Left ventricle myocardium superior (tissue), 1 donor: Measurements from ENCODE around the gene PRPF39. TPM values are rescaled to one million over a fixed set of nuclear protein-coding genes. Genes with fewer than 3 reads are reported as not detected.
A peak's percentile ranks its signal among the peaks of the same experiment; 100 is the strongest.

Experiments
- ATAC-seq: fragments of 200-7000 bp; cut with Tn5 transposase; one replicate; pipeline ENCODE4 v1.9.1; 2020; ENCODE audit warnings: mild to moderate bottlenecking, moderate library complexity
- DNase-seq: peaks from one replicate; pipeline ENCODE4 v3.0.0-alpha.2; 2020
- intact Hi-C: fragments of 100-400 bp; cut with micrococcal nuclease; formaldehyde crosslinking; loops from one replicate; pipeline ENCODE4 v1.11.0; 2022
- long read RNA-seq: library from polyadenylated mRNA; unstranded; transcript quantifications from one replicate; pipeline ENCODE4 v2.0.0, GENCODE V29; 2021
- total RNA-seq: library from RNA; stranded (reverse); fragmentation: NEBNext Ultra II Directional; extraction: Animal tissue kit (Norgen Biotek cat#: 25700); gene quantifications from one replicate; pipeline ENCODE4 v1.2.1, GENCODE V29; 2021
- donor health status: DM: no; HTN: yes; CAD: no; lungs with severe emphysema.

PRPF39 gene, protein sequence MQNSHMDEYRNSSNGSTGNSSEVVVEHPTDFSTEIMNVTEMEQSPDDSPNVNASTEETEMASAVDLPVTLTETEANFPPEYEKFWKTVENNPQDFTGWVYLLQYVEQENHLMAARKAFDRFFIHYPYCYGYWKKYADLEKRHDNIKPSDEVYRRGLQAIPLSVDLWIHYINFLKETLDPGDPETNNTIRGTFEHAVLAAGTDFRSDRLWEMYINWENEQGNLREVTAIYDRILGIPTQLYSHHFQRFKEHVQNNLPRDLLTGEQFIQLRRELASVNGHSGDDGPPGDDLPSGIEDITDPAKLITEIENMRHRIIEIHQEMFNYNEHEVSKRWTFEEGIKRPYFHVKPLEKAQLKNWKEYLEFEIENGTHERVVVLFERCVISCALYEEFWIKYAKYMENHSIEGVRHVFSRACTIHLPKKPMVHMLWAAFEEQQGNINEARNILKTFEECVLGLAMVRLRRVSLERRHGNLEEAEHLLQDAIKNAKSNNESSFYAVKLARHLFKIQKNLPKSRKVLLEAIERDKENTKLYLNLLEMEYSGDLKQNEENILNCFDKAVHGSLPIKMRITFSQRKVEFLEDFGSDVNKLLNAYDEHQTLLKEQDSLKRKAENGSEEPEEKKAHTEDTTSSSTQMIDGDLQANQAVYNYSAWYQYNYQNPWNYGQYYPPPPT
- total RNA-seq = 14.4 TPM
- long read RNA-seq, transcript PRPF39-201 (14 exons, 2,868 nt) = major isoform, 7 of 20 reads
- long read RNA-seq, partial matches to known transcripts = 1 of 20 reads
- long read RNA-seq, other reads (novel, unspliced or antisense) = 10 of 20 reads

DNA sequence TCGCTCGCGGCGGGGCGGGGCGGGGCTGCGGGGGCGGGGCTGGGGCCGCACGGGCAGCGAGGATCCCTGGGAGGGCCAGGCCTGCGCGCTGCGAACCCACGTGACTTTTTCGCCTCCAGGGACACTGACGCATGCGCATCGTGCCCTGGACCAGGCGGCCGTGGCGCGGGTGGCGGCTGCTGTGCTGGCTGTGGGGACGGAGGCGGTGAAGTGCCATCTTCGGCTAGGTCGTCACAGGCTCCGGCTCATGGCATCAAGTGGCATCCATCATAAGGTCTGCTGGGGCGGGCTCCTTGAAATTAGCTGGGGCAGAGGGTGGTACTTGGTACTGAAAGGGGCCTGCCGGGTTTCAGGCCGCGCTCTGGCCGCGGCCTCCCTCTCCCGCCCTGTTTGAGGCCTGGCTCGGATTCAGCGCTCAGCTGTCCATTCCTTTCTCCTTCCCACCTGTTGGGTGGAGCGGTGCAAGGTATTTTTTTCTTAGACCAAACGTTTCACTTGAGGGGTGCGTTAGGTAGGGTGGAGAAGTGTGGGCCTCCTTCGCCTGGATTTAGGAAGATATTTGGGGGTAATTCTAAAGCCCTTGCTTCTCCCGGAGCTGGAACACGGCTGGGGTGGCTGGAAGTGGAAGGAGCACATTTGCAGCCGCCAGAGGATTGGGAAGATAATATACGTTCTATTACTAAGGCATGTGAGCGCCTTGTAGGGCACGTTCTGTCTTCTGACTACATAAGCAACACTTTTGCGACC, at the start of gene PRPF39:
Gene PRPF39, plus strand, starts transcription at position 141 of the 747 bp plus-strand sequence. CDS start 11,124 bp downstream, outside the sequence.
- DNase-seq (peak; percentile 97), ATAC-seq (peak; percentile 99)
- intact Hi-C loops = no loop called here

DNA sequence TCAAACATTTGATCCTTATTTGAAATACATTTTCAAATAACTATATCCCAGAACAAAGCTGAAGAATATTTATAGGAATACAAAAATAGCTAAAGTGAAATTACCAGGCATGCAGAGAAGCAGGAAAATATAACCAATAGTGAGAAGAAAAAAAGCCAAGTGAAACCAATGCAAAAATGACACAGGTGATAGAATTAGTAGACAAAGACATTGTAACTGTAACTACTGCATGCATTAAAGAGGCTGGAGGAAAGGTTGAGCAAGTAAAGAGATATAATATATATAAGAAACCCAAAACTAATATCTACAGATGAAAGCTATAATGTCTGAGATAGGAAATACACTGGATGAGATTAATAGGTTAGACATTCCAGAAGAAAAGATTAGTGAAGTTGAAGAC, 49.2 kb upstream of the PRPF39 start:
- DNase-seq (no peak), ATAC-seq (no peak)
- intact Hi-C loops = no loop called here

DNA sequence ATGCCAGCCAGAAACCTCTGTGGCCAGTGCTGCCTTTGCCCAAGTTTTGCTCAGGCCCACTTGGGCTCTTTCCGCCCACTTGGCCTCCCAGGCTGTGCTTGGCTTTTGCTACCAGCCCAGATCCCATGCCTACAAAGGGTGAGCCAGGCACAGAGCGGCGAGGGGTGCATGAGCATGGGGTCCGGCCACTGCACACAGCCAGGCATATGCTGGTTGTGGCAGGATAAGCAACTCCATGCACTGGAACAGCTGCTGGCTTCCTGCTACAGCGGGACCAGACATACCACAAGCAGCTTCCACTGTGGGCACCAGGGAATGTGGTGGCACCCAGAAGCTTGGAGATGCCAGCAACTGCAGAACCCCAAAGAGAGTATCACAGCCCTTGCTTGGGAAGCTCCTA, 45.7 kb upstream of the PRPF39 start:
- no peak for DNase-seq
- intact Hi-C loops = no loop called here
- no peak for ATAC-seq

DNA sequence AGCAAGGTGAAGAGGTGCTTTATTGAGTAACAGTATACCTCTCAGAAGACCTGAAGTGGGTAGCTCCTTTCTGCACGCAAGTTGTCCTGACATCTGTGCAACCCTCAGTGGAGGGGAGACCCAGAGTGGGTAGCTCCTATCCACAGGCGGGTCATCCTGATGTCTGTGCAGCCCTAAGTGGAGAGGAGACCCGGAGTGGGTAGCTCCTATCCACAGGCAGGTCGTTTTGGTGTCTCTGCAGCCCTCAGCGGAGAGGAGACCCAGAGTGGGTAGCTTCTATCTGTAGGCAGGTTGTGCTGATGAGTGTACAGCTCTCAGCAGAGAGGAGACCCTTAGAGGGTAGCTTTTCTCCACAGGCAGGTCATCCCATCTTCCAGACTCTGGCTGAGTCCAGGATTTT, 45.1 kb upstream of the PRPF39 start:
- intact Hi-C loops = no loop called here
- no peak for ATAC-seq
- DNase-seq = no peak

DNA sequence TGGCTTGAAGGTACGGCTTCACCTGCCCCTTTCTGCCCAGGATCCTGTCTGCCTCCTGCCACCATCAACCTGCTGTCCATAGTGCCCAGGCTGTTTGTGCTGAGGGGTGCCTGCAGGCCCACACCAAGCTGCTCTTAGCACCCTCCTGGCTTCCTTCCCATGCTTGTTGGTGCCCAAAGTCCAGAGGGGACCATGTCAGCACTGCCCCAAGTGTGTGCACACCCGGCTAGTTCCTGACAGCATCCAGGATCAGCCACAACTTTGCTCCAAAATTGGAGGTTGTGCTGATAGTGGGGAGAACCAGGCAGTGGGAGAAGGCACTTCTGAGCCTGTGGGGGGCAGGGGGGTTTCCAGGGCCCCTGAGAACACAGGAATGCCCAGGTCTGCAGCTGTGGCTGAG, 44.5 kb upstream of the PRPF39 start:
- ATAC-seq (no peak), DNase-seq (no peak)
- intact Hi-C loops = no loop called here

DNA sequence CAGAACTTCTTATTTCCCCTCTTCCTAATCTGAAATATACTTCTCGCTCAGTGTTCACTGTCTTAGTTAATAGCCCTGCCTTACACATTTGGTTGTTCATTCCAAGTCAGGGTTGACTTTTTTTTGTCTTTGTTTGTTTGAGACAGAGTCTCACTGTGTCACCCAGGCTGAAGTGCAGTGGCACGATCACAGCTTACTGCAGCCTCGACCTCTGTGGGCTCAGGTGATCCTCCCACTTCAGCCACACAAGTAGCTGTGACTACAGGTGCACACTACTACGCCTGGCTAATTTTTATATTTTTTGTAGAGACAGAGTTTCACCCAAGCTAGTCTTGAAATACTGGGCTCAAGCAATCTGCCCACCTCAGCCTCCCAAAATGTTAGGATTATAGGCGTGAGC, 42.3 kb upstream of the PRPF39 start:
- ATAC-seq (no peak), DNase-seq (no peak)
- intact Hi-C loops = no loop called here

DNA sequence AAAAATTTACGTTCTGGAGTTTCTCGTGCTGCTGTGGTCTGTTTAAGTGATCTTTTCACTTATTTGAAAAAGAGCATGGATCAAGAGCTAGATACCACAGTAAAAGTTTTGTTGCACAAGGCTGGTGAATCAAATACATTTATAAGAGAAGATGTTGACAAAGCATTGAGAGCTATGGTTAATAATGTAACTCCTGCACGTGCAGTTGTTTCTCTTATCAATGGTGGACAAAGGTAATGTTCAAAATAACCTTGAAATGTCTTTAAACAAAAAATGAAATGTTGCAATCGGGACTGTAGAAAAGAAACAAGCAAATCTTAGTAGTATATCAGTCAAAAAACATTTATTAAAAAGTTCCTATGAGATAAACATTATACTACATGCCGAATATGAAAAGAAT, 39.3 kb upstream of the PRPF39 start:
- intact Hi-C loops = no loop called here
- DNase-seq (no peak), ATAC-seq (no peak)

DNA sequence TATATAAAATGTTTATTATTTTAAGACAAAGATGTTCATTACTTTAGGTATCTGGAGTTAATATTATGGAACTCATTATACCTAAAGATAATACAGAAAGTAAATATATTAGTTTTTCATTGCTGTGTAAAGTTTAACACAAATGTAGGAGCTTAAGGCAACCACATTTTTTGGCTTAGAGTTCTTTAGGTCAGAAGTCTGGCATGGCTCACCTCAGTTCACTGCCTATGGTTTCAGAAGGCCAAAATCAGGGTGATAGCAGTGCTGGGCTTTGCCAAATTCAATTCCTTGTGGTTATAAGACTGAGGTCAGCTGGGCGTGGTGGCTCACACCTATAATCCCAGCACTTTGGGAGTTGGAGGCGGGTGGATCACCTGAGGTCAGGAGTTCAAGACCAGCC, 35.5 kb upstream of the PRPF39 start:
- intact Hi-C loops = no loop called here
- no peak for ATAC-seq
- DNase-seq = no peak

DNA sequence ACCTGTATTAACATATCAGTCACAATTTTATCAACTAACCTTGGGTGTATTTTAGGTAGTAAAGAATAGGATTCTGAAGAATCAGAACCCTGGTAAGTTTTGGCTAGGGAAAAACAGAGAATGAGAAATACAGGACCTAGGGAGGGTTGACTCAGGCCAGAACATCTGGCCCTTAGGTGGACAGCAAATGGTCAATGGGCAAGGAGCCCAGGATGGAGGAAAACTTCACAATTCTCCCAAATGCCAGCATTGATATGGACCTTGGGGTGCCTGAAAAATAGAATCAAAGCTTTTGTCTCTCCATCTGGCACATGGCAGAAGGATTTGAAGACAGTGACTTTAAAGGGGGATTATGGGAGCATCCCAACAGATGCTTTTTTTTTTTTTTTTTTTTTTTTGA, 32.7 kb upstream of the PRPF39 start:
- intact Hi-C loops = no loop called here
- no peak for ATAC-seq
- no peak for DNase-seq

DNA sequence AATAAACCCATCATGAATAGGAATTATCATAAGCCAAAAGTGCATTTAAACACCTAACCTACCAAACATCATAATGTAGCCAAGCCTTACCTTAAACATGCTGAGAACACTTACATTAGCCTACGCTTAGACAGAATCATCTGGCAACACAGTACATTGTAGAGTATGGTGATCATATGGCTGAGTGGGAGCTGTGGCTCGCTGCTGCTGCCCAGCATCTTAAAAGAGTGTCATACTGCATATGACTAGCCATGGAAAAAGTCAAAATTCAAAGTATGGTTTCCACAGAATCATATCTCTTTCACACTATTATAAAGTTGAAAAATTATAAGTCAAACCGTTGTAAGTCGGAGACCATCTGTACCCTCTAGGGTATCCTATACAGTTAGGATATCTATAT, 32.0 kb upstream of the PRPF39 start:
- intact Hi-C loops = no loop called here
- no peak for DNase-seq
- ATAC-seq = no peak

DNA sequence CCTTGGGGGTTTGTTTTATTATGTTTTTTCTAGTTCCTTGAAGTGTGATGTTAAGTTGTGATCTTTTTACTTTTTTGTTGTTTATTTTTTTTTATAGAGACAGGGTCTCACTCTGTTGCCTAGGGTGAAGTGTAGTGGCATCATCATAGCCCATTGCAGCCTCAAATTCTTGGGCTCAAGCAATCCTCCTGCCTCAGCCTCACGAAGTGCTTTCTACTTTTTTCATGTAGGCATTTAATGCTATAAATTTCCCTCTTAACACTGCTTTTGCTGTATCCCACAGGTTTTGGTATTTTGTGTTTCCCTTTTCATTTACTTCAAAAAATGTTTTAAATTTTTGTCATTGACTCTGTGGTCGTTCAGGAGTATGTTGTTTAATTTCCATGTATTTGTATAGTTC, 26.6 kb upstream of the PRPF39 start:
- intact Hi-C loops = no loop called here
- no peak for ATAC-seq
- no peak for DNase-seq

DNA sequence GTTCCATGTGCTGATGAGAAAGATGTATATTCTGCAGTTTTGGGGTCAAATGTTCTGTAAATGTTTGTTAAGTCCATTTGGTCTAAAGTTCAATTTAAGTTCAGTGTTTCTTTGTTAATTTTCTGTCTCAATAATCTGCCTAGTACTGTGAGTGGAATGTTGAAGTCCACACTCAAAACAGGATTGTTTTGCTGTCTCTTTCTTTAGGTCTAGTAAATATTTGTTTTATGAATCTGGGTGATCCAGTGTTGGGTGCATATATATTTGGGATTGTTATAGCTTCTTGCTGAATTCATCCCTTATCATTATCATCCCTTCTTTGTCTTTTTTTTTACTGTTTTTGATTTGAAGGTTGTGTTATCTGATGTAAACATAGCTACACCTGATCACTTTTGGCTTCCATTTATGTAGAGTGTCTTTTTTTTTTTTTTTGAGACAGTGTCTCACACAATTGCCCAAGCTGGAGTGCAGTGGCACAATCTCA, 26.0 kb upstream of the PRPF39 start:
- DNase-seq (no peak), ATAC-seq (no peak)
- intact Hi-C loops = no loop called here

DNA sequence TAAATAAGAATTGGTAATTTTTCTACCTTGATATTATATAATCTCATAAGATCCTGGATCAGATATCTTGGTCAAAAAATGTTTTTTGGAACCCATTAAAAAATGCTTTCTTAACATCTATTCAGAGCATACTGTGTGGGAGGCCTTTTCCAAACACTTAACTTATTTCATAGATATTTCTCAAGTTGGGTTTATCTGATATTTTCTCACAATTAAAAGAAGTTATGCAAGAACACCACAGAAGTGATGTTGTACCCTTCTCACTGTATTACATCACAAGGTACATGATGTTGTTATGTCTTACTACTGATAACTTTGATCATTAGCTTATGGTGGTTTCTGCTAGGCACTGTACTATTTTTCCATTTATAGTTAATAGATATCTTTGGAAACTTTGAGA, 23.4 kb upstream of the PRPF39 start:
- no peak for ATAC-seq
- no peak for DNase-seq
- intact Hi-C loops = no loop called here

DNA sequence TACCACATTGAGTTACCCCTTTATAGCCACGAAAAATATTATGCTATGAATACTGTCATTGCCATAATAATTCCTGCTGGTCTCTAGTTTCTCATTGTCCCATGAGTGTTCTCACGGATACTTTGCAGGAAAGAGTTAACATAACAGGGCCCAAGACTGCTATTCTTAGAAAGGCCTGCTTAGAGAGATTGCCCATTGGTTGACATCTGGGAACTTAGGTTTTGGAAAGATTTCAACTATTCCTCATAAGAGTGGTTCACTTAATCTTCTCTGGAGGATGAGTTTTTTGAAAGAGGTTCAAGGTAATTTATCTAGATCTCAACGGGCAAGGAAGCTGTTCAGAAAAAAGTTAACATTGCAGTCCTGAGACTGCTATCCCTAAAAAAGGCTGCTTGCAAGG, 18.4 kb upstream of the PRPF39 start:
- intact Hi-C loops = no loop called here
- ATAC-seq (peak; percentile 90), DNase-seq (no peak)

DNA sequence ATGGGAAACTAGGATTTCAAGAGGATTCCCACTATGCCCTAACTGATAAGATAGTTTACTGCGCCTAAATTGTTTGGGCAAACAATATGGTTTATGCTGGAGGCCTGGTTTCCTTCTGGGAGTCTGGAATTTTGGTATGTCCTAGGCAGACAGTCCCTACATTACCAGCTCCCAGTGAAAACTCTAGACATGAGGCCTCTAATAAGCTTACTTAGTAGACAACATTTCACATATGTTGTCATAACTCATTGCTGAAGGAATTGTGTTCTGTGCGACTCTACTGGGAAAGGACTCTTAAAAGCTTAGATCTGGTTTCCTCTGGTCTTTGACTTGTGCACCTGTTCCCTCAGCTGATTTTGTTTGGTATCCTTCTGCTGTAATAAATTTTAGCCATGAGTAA, 18.0 kb upstream of the PRPF39 start:
- intact Hi-C loops = no loop called here
- no peak for DNase-seq
- peak; percentile 68 for ATAC-seq

DNA sequence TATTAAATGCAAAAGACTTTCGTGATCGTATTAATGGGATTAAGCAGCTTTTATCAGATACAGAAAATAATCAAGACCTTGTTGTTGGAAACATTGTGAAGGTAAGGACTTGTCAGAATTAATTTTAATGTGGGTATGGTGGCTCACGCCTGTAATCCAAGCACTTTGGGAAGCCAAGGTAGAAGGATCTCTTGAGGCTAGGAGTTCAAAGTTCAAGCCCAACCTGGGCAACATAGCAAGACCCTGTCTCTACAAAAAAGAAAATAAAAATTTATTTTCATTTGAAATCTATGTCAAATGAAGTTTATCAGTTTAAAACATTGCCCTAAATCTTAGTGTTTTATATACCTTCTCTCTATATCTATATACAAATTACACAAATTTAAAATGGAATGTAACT, 17.2 kb upstream of the PRPF39 start:
- no peak for ATAC-seq
- intact Hi-C loops = no loop called here
- DNase-seq = no peak

DNA sequence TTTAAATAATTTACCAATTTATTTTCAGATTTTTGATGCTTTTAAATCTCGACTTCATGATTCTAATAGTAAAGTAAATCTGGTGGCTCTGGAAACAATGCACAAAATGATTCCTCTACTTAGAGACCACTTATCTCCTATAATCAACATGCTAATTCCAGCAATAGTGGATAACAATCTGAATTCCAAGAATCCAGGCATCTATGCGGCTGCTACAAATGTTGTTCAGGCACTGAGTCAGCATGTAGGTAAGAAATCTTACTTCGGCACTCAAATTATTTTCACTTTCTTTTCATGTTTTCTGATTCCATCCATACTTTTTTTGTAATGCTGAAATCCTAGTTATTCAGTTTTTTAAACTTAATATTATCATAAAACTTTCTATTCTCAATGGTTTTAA, 15.5 kb upstream of the PRPF39 start:
- no peak for DNase-seq
- no peak for ATAC-seq
- intact Hi-C loops = no loop called here

DNA sequence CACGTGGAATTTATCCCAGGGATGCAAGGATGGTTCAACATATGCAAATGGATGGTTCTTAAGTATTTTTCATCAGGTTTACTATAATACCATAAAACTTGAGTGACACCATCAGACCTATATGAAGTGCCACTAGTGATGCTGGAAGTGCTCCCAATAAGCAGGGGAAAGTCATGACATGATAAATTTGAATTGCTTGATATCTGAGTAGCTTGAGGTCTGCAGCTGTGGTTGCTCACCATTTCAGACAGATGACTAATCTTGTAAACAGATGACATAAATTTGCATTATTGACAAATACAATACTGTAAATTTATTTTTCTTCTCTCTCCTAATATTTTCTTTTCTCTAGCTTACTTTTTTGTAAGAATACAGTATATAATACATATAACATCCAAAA, 13.7 kb upstream of the PRPF39 start:
- intact Hi-C loops = no loop called here
- ATAC-seq (no peak), DNase-seq (no peak)

DNA sequence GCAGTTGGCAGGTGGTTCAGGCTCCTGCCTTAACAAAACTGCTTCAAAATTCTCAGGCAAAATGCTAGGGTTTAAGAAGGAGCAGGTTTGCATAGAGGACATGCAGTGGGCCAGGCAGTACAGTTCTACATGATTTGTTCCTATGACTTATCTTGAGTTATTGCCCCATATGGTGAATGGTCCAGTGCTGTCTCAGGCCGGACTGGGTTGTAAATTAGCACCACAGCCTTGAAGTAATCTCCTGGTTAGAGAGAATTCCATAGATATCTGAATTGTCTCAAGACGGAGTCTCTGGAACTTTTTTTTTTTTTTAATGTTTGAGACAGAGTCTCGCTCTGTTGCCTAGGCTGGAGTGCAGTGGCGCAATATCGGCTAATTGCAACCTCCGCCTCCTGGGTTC, 11.8 kb upstream of the PRPF39 start:
- DNase-seq = no peak
- no peak for ATAC-seq
- intact Hi-C loops = no loop called here
